Measurements from ENCODE around the gene BMPR1B. TPM values are rescaled to one million over a fixed set of nuclear protein-coding genes. Genes with fewer than 3 reads are reported as not detected.

Gene BMPR1B
- total RNA-seq, 1 experiment from 2014 or later = 0.35 TPM

DNA sequence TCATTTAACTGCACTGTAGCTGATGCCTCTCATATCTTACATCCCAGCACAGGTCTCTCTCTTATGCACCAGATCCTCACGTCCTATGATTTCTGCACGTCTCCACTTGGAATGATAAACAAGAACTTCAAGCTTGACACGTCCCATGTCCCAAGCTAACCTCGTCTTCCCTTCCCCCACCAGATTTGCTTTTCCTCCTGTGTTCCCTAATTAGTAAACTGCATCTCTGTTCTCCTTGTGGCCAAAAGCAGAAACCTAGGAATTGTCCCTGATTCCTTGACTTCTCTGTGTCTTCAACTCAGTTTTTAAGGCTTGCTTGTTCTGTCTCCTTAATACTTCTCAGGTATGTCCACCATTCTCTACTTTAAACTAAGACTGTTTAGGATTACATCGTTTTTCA lies 171.9 kb downstream of the BMPR1B start:
- no peaks in the 10 kb centered on the region for H4K20me1 ChIP-seq (ENCODE audit: control insufficient read depth, insufficient read depth, insufficient read length)
- H3K79me2 ChIP-seq (ENCODE audit: insufficient read depth, low read length) = no peaks in the 10 kb centered on the region
- H2AK5ac ChIP-seq (ENCODE audit: insufficient read length, low read length) = no peak overlapping the region
- no peaks in the 10 kb centered on the region for H3K9me3 ChIP-seq (ENCODE audit: control insufficient read depth, low read depth, low read length)
- no peak overlapping the region for H3K56ac ChIP-seq (ENCODE audit: insufficient read length, low read depth, low read length)
- no peak overlapping the region for H3K9ac ChIP-seq (ENCODE audit: extremely low read depth, insufficient read length, low read length)
- H2BK15ac ChIP-seq (ENCODE audit: low read depth, low read length) = no peak overlapping the region
- H3K4me2 ChIP-seq (ENCODE audit: insufficient read depth, insufficient read length, low read length) = no peak overlapping the region
- Mint-ChIP-seq H3K9me3 (no peaks in the 10 kb centered on the region), H3K27me3 (ENCODE audit: low read depth) (no peaks in the 10 kb centered on the region; the same call in 1 of the 2 replicates), H3K27ac (no peak overlapping the region), H3K4me1 (peaks cover 18 to 21% of the 10 kb centered on the region in 2 experiments), H3K36me3 (ENCODE audit: insufficient read depth in 1 of 3, low read depth in 3 of 3) (no peaks in the 10 kb centered on the region), H3K4me3 (no peak overlapping the region)
- H3K23ac ChIP-seq (ENCODE audit: insufficient read length, low read depth, low read length) = no peak overlapping the region
- H3K23me2 ChIP-seq (ENCODE audit: insufficient read length, low read depth, low read length, poor library complexity, severe bottlenecking) = no peaks in the 10 kb centered on the region
- no peak overlapping the region for H3K4ac ChIP-seq (ENCODE audit: low read depth, low read length)
- H3K18ac ChIP-seq (ENCODE audit: insufficient read length, low read depth, low read length) = no peak overlapping the region
- no peak overlapping the region for H2BK20ac ChIP-seq (ENCODE audit: low read depth, low read length, poor library complexity, severe bottlenecking)
- no peaks in the 10 kb centered on the region for H3K79me1 ChIP-seq (ENCODE audit: insufficient read depth, low read depth, low read length, poor library complexity, severe bottlenecking)
- H4K5ac ChIP-seq (ENCODE audit: insufficient read length, low read depth, low read length) = no peak overlapping the region
- DNase-seq = no peak
- H3K27ac ChIP-seq (ENCODE audit: insufficient read length, low read depth, low read length) = no peak overlapping the region
- no peaks in the 10 kb centered on the region for H3K27me3 ChIP-seq (ENCODE audit: insufficient read depth, low read length)
- no peak overlapping the region for H4K8ac ChIP-seq (replicated peaks; ENCODE audit: insufficient read length, low read depth, low read length)
- no peak overlapping the region for H2AFZ ChIP-seq (ENCODE audit: low read length)
- H3T11ph ChIP-seq (ENCODE audit: low read length) = no peak overlapping the region
- H4K91ac ChIP-seq (ENCODE audit: insufficient read length, low read depth, low read length) = no peak overlapping the region
- no peak overlapping the region for H2BK120ac ChIP-seq (ENCODE audit: low read depth, low read length, poor library complexity, severe bottlenecking)
- TF ChIP-seq, protein P1, sequence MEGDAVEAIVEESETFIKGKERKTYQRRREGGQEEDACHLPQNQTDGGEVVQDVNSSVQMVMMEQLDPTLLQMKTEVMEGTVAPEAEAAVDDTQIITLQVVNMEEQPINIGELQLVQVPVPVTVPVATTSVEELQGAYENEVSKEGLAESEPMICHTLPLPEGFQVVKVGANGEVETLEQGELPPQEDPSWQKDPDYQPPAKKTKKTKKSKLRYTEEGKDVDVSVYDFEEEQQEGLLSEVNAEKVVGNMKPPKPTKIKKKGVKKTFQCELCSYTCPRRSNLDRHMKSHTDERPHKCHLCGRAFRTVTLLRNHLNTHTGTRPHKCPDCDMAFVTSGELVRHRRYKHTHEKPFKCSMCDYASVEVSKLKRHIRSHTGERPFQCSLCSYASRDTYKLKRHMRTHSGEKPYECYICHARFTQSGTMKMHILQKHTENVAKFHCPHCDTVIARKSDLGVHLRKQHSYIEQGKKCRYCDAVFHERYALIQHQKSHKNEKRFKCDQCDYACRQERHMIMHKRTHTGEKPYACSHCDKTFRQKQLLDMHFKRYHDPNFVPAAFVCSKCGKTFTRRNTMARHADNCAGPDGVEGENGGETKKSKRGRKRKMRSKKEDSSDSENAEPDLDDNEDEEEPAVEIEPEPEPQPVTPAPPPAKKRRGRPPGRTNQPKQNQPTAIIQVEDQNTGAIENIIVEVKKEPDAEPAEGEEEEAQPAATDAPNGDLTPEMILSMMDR (conservative IDR thresholded peaks at IDR 0.05) = no peak
- WGBS (ENCODE audit: extremely low coverage, insufficient read length, low lambda C conversion rate) = no CpG with 5 or more reads among the region's 5 CpGs
- no peak overlapping the region for H2BK12ac ChIP-seq (ENCODE audit: insufficient read length, low read depth, low read length)
- no peak overlapping the region for H3K14ac ChIP-seq (ENCODE audit: insufficient read depth, low read length)
- H3K4me1 ChIP-seq (ENCODE audit: insufficient read depth, low read length) = no peaks in the 10 kb centered on the region
- no peak overlapping the region for H2BK5ac ChIP-seq (ENCODE audit: insufficient read length, low read length)

Measured in H9 (cell line).